ENCODE data around the gene HYAL3. TPM values are rescaled to one million over a fixed set of nuclear protein-coding genes. Genes with fewer than 3 reads are reported as not detected.

HYAL3 gene
- polyA plus RNA-seq, 1 experiment = 8.5 TPM

DNA sequence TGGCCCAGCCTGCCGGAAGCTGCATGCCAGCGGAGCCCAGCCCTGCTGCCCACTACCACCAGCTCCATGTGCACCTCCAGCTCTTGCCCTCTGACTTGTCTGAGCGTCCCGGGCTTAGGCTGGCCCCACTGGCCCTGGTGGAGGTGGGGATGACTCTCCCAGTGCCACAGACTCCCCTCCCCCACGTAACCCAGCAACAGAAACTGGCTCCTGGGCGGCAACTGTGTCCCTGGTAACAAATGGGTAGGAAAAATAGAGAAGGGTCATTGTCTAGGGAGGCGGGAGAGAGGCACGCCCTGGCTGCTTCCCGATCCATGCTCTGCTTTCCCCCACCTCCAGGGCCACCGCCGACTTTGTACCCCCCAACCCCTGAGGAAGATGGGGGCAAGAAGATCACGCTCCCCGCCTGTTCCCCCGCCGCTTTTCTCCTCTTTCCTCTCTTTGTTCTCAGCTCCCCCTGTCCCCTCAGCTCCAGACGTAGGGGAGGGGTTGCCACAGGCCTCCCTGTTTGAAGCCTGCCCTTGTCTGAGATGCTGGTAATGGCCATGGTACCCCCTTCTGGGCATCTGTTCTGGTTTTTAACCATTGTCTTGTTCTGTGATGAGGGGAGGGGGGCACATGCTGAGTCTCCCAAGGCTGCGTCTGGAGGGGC, 41.0 kb downstream of the HYAL3 start:
- Histone ChIP-seq H3K27me3 (ENCODE audit: control insufficient read depth, insufficient read depth, low read length) (no peaks in the 10 kb centered on the region), H3K36me3 (ENCODE audit: control insufficient read depth, insufficient read depth, low read length) (peaks cover 39% of the 10 kb centered on the region), H3K4me3 (ENCODE audit: low read depth, low read length) (no peak overlapping the region)
- no peak for DNase-seq (ENCODE audit: low read depth)
- ChIA-PET POLR2A (interaction anchor here (0.6 kb wide), 3 partner anchors 8 to 280 kb away, joined by 3 to 8 read pairs (median 4); no protein-coding TSS in a partner anchor), CTCF (interaction anchor here (0.8 to 13.0 kb wide), 10 partner anchors 9 to 66 kb away, joined by 3 to 114 read pairs (median 14); partner anchors contain the start of gene SEMA3B)
- TF ChIP-seq, protein P1, sequence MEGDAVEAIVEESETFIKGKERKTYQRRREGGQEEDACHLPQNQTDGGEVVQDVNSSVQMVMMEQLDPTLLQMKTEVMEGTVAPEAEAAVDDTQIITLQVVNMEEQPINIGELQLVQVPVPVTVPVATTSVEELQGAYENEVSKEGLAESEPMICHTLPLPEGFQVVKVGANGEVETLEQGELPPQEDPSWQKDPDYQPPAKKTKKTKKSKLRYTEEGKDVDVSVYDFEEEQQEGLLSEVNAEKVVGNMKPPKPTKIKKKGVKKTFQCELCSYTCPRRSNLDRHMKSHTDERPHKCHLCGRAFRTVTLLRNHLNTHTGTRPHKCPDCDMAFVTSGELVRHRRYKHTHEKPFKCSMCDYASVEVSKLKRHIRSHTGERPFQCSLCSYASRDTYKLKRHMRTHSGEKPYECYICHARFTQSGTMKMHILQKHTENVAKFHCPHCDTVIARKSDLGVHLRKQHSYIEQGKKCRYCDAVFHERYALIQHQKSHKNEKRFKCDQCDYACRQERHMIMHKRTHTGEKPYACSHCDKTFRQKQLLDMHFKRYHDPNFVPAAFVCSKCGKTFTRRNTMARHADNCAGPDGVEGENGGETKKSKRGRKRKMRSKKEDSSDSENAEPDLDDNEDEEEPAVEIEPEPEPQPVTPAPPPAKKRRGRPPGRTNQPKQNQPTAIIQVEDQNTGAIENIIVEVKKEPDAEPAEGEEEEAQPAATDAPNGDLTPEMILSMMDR (IDR thresholded peaks at IDR 0.05; ENCODE audit: insufficient read depth, low read depth, low read length) = no peak

DNA sequence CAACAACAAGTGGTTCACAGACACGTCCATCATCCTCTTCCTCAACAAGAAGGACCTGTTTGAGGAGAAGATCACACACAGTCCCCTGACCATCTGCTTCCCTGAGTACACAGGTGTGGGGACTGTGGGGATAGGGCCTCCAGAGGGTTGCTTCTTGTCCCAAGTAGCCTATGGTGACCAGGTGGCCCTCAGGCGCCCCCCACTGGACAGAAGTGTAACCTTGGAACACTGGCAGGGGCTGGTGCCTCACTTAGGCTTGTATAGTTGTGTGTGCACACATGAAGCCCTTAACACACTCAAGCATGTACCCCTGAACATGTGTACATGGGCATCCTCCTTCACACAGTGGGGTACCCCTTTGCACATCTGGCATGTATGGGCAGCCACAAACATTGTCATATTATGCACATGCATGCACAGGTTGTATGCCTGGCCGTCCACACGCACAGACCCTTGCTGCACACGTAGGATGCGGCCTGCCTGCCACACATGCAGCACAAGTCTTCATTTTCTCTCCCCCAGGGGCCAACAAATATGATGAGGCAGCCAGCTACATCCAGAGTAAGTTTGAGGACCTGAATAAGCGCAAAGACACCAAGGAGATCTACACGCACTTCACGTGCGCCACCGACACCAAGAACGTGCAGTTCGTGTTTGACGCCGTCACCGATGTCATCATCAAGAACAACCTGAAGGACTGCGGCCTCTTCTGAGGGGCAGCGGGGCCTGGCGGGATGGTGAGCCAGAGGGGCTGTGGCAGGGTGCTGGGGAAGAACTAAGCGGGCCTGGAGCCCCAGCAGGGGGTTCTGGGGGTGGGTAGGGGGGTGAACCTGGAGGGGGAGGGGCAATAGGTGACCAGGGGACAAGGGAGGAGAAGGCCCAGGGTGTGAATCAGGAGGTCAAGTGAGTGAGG, 42.0 kb downstream of the HYAL3 start:
- DNase-seq (ENCODE audit: low read depth) = no peak
- Histone ChIP-seq H3K36me3 (ENCODE audit: control insufficient read depth, insufficient read depth, low read length) (peaks cover 47% of the 10 kb centered on the region), H3K4me3 (ENCODE audit: low read depth, low read length) (no peak overlapping the region), H3K27me3 (ENCODE audit: control insufficient read depth, insufficient read depth, low read length) (no peaks in the 10 kb centered on the region)
- ChIA-PET CTCF (interaction anchor here (0.6 to 13.0 kb wide), 12 partner anchors 10 to 63 kb away, joined by 4 to 114 read pairs (median 8); partner anchors contain the start of genes GNAI2 and SEMA3B), POLR2A (interaction anchor here (0.6 to 0.7 kb wide), 2 partner anchors 9 to 35 kb away, joined by 3 to 6 read pairs; no protein-coding TSS in a partner anchor)
- TF ChIP-seq, protein P1 (IDR thresholded peaks at IDR 0.05; ENCODE audit: insufficient read depth, low read depth, low read length) = peak; percentile 64

DNA sequence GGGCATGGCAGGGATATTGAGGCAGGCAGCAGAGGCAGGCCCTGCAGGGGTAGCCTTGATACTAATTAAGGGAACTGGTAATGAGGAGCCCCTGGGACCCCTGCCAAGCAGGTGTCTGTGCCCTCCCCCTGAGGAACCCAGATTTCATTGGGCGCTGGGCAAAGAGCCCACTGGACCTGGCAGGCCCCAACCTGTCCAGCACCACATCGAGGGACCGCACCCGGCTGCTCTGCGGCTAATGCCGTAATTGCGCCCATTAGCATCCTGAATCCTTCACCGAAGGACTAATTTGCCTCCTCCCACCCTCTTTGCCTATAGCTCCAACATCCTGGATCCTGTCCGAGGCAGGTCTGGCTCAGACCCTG, 44.0 kb downstream of the HYAL3 start:
- H3K4me3 ChIP-seq (ENCODE audit: low read depth, low read length) = no peak overlapping the region
- ChIA-PET CTCF (interaction anchor here (1.6 to 13.0 kb wide), 5 partner anchors 9 to 61 kb away, joined by 6 to 114 read pairs (median 12); no protein-coding TSS in a partner anchor), POLR2A (no interaction called here)
- H3K27me3 ChIP-seq (ENCODE audit: control insufficient read depth, insufficient read depth, low read length) = no peaks in the 10 kb centered on the region
- no peak for DNase-seq (ENCODE audit: low read depth)
- TF ChIP-seq, protein P1 (IDR thresholded peaks at IDR 0.05; ENCODE audit: insufficient read depth, low read depth, low read length) = no peak
- H3K36me3 ChIP-seq (ENCODE audit: control insufficient read depth, insufficient read depth, low read length) = peaks cover 53% of the 10 kb centered on the region

DNA sequence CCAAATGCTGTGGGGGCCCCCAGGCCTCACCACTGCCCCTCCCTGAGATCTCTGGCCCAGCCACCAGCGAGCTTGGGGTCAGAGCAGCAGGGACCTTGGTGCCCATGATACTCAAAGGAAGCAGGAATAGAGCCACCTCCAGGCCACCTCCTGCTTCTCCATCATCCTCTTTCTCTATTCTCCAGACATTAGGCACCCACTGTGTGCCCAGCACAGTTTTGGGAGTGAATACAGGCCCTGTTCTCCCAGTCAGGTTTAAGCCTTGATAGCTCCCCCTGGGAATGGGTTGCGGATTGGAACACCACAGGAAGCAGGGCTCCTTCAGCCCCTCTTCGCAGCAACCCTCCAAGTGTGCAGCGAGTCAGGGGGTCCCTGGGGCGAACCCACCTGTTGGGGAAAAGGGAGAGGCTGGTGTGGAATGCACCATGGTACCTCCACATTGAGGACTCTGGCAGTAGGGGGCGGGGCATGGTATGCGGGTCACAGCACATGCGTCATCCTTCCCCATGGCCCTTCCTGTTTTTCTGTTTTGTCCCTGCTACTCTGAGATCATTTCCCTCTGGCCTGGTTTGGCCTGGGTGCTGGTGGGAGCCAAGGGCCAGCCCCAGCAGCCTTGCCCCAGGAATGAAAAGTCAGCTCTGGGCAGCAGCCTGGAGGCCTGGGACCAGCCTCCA, 44.5 kb downstream of the HYAL3 start:
- no peaks in the 10 kb centered on the region for H3K27me3 ChIP-seq (ENCODE audit: control insufficient read depth, insufficient read depth, low read length)
- DNase-seq (ENCODE audit: low read depth) = no peak
- no peak overlapping the region for H3K4me3 ChIP-seq (ENCODE audit: low read depth, low read length)
- peaks cover 53% of the 10 kb centered on the region for H3K36me3 ChIP-seq (ENCODE audit: control insufficient read depth, insufficient read depth, low read length)
- CTCF ChIA-PET = interaction anchor here (2.2 to 13.0 kb wide), 3 partner anchors 8 to 26 kb away, joined by 6 to 114 read pairs (median 51); no protein-coding TSS in a partner anchor
- POLR2A ChIA-PET = no interaction called here
- TF ChIP-seq, protein P1 (IDR thresholded peaks at IDR 0.05; ENCODE audit: insufficient read depth, low read depth, low read length) = no peak

Data from BJ (cell line).